PFSK-1 (cell line): ENCODE measurements around the gene DNAH1.

ENCODE experiments used
- POLR2AphosphoS5 ChIP-seq: IDR thresholded peaks from 2 replicates; pipeline ENCODE4 v1.6.1; 2012; ENCODE audit warnings: low read depth, mild to moderate bottlenecking, control low read depth, low read length, moderate library complexity
- SIN3A ChIP-seq: IDR thresholded peaks from 2 replicates; pipeline ENCODE4 v1.6.1; 2012; ENCODE audit warnings: mild to moderate bottlenecking, low read length, moderate library complexity, borderline replicate concordance; ENCODE audit not compliant: insufficient read depth
- TAF1 ChIP-seq: IDR thresholded peaks from 2 replicates; pipeline ENCODE4 v1.6.1; 2012; ENCODE audit warnings: low read length, control low read depth, borderline replicate concordance; ENCODE audit not compliant: insufficient read depth

- TF ChIP-seq SIN3A (no peak), TAF1 (no peak), POLR2AphosphoS5 (no peak)
Observed at GRCh38 chr3:52402101-52402521, 86.0 kb downstream of the DNAH1 start.
